Keratinocyte (primary cell): ENCODE data around the gene PDE3A.

Experiments used
- EZH2 ChIP-seq: IDR thresholded peaks from one replicate; pipeline ENCODE4 v1.6.1; 2012; ENCODE audit warnings: inconsistent platforms, mild to moderate bottlenecking, low read length, moderate library complexity
- TF ChIP-seq, protein P1 (sequence below), 3 experiments: IDR thresholded peaks in 1 of 3; conservative IDR thresholded peaks in 1 of 3; optimal IDR thresholded peaks in 1 of 3; 2 replicates in 2 of 3; 3 replicates in 1 of 3; pipeline versions ENCODE3 to v1.5.1; 2011; ENCODE audit warnings: low read length in 3 of 3, mild to moderate bottlenecking in 3 of 3, moderate library complexity in 2 of 3, control low read depth in 1 of 3, inconsistent platforms in 1 of 3; ENCODE audit not compliant: insufficient read depth in 2 of 3; ENCODE audit errors: extremely low read depth in 1 of 3

DNA sequence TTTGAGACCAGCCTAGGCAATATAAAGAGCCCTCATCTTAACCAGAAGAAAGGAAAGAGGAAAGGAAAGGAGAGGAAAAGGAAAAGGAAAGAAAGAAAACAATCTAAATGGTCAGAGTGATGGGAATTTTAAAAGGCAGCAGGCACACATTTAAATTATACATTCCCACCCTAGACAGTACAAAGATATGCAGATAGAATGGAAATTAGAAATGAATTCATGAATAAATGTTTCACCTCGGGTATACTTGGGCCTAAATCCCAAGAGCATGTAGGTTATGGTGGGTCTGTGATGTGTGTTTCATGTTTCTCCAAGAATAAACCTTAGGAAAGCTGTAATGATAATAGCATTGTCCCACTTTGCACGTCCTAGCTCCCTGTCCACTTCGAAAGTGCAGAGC, 222.2 kb downstream of the PDE3A start:
- TF ChIP-seq, protein P1, sequence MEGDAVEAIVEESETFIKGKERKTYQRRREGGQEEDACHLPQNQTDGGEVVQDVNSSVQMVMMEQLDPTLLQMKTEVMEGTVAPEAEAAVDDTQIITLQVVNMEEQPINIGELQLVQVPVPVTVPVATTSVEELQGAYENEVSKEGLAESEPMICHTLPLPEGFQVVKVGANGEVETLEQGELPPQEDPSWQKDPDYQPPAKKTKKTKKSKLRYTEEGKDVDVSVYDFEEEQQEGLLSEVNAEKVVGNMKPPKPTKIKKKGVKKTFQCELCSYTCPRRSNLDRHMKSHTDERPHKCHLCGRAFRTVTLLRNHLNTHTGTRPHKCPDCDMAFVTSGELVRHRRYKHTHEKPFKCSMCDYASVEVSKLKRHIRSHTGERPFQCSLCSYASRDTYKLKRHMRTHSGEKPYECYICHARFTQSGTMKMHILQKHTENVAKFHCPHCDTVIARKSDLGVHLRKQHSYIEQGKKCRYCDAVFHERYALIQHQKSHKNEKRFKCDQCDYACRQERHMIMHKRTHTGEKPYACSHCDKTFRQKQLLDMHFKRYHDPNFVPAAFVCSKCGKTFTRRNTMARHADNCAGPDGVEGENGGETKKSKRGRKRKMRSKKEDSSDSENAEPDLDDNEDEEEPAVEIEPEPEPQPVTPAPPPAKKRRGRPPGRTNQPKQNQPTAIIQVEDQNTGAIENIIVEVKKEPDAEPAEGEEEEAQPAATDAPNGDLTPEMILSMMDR (optimal IDR thresholded peaks at IDR 0.05 in 1 of 3, IDR thresholded peaks at IDR 0.05 in 1 of 3, conservative IDR thresholded peaks at IDR 0.05 in 1 of 3; ENCODE audit: extremely low read depth in 1 of 3, insufficient read depth in 2 of 3, low read length in 3 of 3), result no peak
- TF ChIP-seq EZH2, result no peak
